Fibroblast of lung (primary cell): ENCODE measurements around the gene MYBL2. TPM values are rescaled to one million over a fixed set of nuclear protein-coding genes. Genes with fewer than 3 reads are reported as not detected.

ENCODE experiments used
- DNase-seq, 2 donors: peaks; one replicate each; pipeline versions ENCODE4 v3.0.0 to v3.0.0-alpha.2; 2010; ENCODE audit warnings: low read depth in 2 of 2
- H2AFZ ChIP-seq: 2 replicates; pipeline ENCODE4 v1.5.1; 2012; ENCODE audit warnings: low read length, control low read depth, inconsistent platforms
- H3K27ac ChIP-seq: 2 replicates; pipeline ENCODE4 v1.5.1; 2011; ENCODE audit warnings: low read length, control low read depth; ENCODE audit not compliant: insufficient read depth
- H3K27me3 ChIP-seq: 2 replicates; pipeline ENCODE4 v1.5.1; 2011; ENCODE audit warnings: mild to moderate bottlenecking, low read length; ENCODE audit not compliant: control insufficient read depth, insufficient read depth
- H3K36me3 ChIP-seq: 2 replicates; pipeline ENCODE4 v1.5.1; 2011; ENCODE audit warnings: low read length; ENCODE audit not compliant: control insufficient read depth, insufficient read depth
- H3K4me1 ChIP-seq: 2 replicates; pipeline ENCODE4 v1.5.1; 2011; ENCODE audit warnings: low read length; ENCODE audit not compliant: control insufficient read depth, insufficient read depth; ENCODE audit errors: extremely low read depth
- H3K4me2 ChIP-seq: 2 replicates; pipeline ENCODE4 v1.5.1; 2011; ENCODE audit warnings: low read length, control low read depth; ENCODE audit not compliant: insufficient read depth; ENCODE audit errors: extremely low read depth
- H3K4me3 ChIP-seq, 4 experiments: fragments of 200-600 bp in 1 of 4; sonication (generic) in 1 of 4; replicated peaks in 1 of 4; 2 replicates each; pipeline ENCODE4 v1.5.1; 2011 to 2016; ENCODE audit warnings: low read length in 4 of 4, low read depth in 3 of 4, mild to moderate bottlenecking in 3 of 4, control low read depth in 2 of 4, inconsistent platforms in 1 of 4, mixed read lengths in 1 of 4; ENCODE audit not compliant: insufficient read depth in 1 of 4; ENCODE audit errors: control extremely low read depth in 1 of 4
- H3K79me2 ChIP-seq: 2 replicates; pipeline ENCODE4 v1.5.1; 2012; ENCODE audit warnings: mild to moderate bottlenecking, low read length, inconsistent platforms; ENCODE audit not compliant: control insufficient read depth, insufficient read depth
- H3K9ac ChIP-seq: 2 replicates; pipeline ENCODE4 v1.5.1; 2011; ENCODE audit warnings: mild to moderate bottlenecking, low read length, control low read depth; ENCODE audit not compliant: insufficient read depth
- H3K9me3 ChIP-seq: 2 replicates; pipeline ENCODE4 v1.5.1; 2012; ENCODE audit warnings: low read depth, low read length; ENCODE audit not compliant: control insufficient read depth, insufficient read depth
- H4K20me1 ChIP-seq: 2 replicates; pipeline ENCODE4 v1.5.1; 2011; ENCODE audit warnings: low read length; ENCODE audit not compliant: control insufficient read depth, insufficient read depth; ENCODE audit errors: extremely low read depth
- EZH2 ChIP-seq: IDR thresholded peaks from 2 replicates; pipeline ENCODE4 v1.5.1; 2012; ENCODE audit warnings: low read length, control low read depth, mild to moderate bottlenecking; ENCODE audit errors: missing control alignments
- polyA plus RNA-seq, 2 donors: library from polyadenylated mRNA; depleted of rRNA in 1 of 2; stranded (reverse) in 1 of 2; unstranded in 1 of 2; fragments of >200 nt; gene quantifications; 2 replicates each; pipeline ENCODE4 v1.2.1, GENCODE V29; 2011 to 2012; ENCODE audit warnings: missing spikeins in 1 of 2
- total RNA-seq: library from RNA; depleted of rRNA; stranded (reverse); fragments of >200 nt; gene quantifications from 2 replicates; pipeline ENCODE4 v1.2.1, GENCODE V29; 2014
- TF ChIP-seq, protein P1 (sequence below), 2 donors: IDR thresholded peaks in 1 of 2; conservative IDR thresholded peaks in 1 of 2; 1 replicate in 1 of 2; 2 replicates in 1 of 2; pipeline ENCODE4 v1.5.1; 2011 to 2012; ENCODE audit warnings: low read length in 2 of 2, control low read depth in 1 of 2, inconsistent platforms in 1 of 2, low read depth in 1 of 2, mild to moderate bottlenecking in 1 of 2

The MYBL2 gene
- total and polyA plus RNA-seq, 2 donors (not counting 1 experiment from before 2014, with no cell fraction given), result 1.2 to 2.7 TPM

GRCh38 chr20:43670423-43670822 is 3.5 kb downstream of the MYBL2 start:
- Histone ChIP-seq H3K27me3 (no peaks in the 10 kb centered on the region), H4K20me1 (no peaks in the 10 kb centered on the region), H3K9me3 (no peaks in the 10 kb centered on the region), H3K36me3 (peaks cover 2% of the 10 kb centered on the region), H3K27ac (no peak overlapping the region), H3K9ac (no peak overlapping the region), H3K4me1 (no peaks in the 10 kb centered on the region), H2AFZ (no peak overlapping the region), H3K4me3 (no peak overlapping the region), H3K79me2 (no peaks in the 10 kb centered on the region), H3K4me2 (no peak overlapping the region)
- no peak for DNase-seq
- TF ChIP-seq, protein P1, sequence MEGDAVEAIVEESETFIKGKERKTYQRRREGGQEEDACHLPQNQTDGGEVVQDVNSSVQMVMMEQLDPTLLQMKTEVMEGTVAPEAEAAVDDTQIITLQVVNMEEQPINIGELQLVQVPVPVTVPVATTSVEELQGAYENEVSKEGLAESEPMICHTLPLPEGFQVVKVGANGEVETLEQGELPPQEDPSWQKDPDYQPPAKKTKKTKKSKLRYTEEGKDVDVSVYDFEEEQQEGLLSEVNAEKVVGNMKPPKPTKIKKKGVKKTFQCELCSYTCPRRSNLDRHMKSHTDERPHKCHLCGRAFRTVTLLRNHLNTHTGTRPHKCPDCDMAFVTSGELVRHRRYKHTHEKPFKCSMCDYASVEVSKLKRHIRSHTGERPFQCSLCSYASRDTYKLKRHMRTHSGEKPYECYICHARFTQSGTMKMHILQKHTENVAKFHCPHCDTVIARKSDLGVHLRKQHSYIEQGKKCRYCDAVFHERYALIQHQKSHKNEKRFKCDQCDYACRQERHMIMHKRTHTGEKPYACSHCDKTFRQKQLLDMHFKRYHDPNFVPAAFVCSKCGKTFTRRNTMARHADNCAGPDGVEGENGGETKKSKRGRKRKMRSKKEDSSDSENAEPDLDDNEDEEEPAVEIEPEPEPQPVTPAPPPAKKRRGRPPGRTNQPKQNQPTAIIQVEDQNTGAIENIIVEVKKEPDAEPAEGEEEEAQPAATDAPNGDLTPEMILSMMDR (conservative IDR thresholded peaks at IDR 0.05 in 1 of 2, IDR thresholded peaks at IDR 0.05 in 1 of 2; ENCODE audit: low read depth in 1 of 2, low read length in 2 of 2), result no peak
- no peak for TF ChIP-seq EZH2

DNA sequence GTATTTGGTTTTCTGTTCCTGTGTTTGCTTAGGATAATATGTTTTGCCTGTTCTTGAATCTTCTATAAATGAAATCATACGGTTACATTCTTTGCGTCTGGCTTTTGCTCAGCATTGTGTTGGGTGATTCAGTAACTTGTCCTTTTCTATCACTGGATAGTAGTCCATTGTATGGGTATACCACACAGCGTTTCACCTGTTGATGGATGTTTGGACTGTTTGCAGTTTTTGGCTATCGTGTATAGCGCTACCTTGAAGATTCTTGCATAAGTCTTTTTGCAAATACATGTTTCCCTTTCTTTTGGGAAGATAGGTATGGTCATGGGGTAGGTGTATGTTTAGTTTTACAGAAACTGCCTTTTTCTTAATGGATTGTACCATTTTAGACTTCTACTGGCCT is 9.5 kb downstream of the MYBL2 start:
- Histone ChIP-seq H3K9me3 (no peaks in the 10 kb centered on the region), H3K27me3 (no peaks in the 10 kb centered on the region), H4K20me1 (no peaks in the 10 kb centered on the region), H3K4me1 (no peaks in the 10 kb centered on the region), H3K79me2 (no peaks in the 10 kb centered on the region), H3K36me3 (peaks cover 2% of the 10 kb centered on the region), H3K4me3 (no peak overlapping the region), H3K9ac (no peak overlapping the region), H3K27ac (no peak overlapping the region), H3K4me2 (no peak overlapping the region), H2AFZ (no peak overlapping the region)
- DNase-seq, result no peak
- TF ChIP-seq, protein P1 (conservative IDR thresholded peaks at IDR 0.05 in 1 of 2, IDR thresholded peaks at IDR 0.05 in 1 of 2; ENCODE audit: low read depth in 1 of 2, low read length in 2 of 2), result no peak
- no peak for TF ChIP-seq EZH2

DNA sequence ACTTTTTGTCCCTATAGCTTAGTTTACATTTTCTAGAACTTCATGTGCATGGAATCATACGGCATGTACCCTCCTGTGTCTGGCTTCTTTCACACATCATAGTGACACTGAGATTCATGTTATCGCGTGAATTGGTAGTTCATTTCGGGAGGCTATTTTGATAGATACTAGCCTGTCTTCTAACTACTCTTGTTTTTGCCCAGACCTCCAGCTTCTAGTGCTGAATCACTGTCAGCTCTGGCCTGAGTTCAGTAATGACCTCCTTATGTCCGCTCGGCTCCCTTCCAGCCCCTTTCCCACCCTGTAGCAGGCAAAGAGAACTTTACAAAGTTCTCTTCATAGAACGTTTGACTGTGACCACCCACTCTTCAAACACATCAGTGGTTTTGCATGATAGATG is 14.1 kb downstream of the MYBL2 start:
- no peak overlapping the region for H2AFZ ChIP-seq
- no peaks in the 10 kb centered on the region for H4K20me1 ChIP-seq
- H3K4me3 ChIP-seq, result no peak overlapping the region
- TF ChIP-seq, protein P1 (conservative IDR thresholded peaks at IDR 0.05 in 1 of 2, IDR thresholded peaks at IDR 0.05 in 1 of 2; ENCODE audit: low read depth in 1 of 2, low read length in 2 of 2), result no peak
- TF ChIP-seq EZH2, result no peak
- H3K4me1 ChIP-seq, result no peaks in the 10 kb centered on the region
- no peaks in the 10 kb centered on the region for H3K27me3 ChIP-seq
- H3K4me2 ChIP-seq, result no peak overlapping the region
- H3K9me3 ChIP-seq, result no peaks in the 10 kb centered on the region
- DNase-seq, result no peak
- H3K36me3 ChIP-seq, result no peaks in the 10 kb centered on the region
- H3K9ac ChIP-seq, result no peak overlapping the region
- H3K79me2 ChIP-seq, result no peaks in the 10 kb centered on the region
- no peak overlapping the region for H3K27ac ChIP-seq
